ENCODE measurements around the gene ZFPM1.

The ZFPM1 gene

GRCh38 chr16:88451586-88452481 lies 1.2 kb upstream of the ZFPM1 start:
- DNase-seq (ENCODE audit: low spot score), result no peak

GRCh38 chr16:88452482-88453216 lies 431 bp upstream of the ZFPM1 start:
- peak; percentile 96 for DNase-seq (ENCODE audit: low spot score)

GRCh38 chr16:88453611-88454522 lies 787 bp downstream of the ZFPM1 start:
- peak; percentile 46 for DNase-seq (ENCODE audit: low spot score)

- no peak for DNase-seq (ENCODE audit: low spot score)
These were observed 1.5 kb downstream of the ZFPM1 start for GRCh38 chr16:88454523-88454947.

- DNase-seq (ENCODE audit: low spot score), result no peak
These were observed 2.7 kb downstream of the ZFPM1 start for GRCh38 chr16:88455610-88456355.

- peak; percentile 58 for DNase-seq (ENCODE audit: low spot score)
These were observed 3.5 kb downstream of the ZFPM1 start for GRCh38 chr16:88456356-88457292.

GRCh38 chr16:88458039-88458772 lies 5.1 kb downstream of the ZFPM1 start:
- no peak for DNase-seq (ENCODE audit: low spot score)

GRCh38 chr16:88458773-88459235 lies 5.7 kb downstream of the ZFPM1 start:
- DNase-seq (ENCODE audit: low spot score), result no peak

GRCh38 chr16:88459366-88460073 lies 6.4 kb downstream of the ZFPM1 start:
- DNase-seq (ENCODE audit: low spot score), result no peak

- DNase-seq (ENCODE audit: low spot score), result no peak
These were observed 7.6 kb downstream of the ZFPM1 start for GRCh38 chr16:88460496-88461330.

- no peak for DNase-seq (ENCODE audit: low spot score)
These were observed 8.5 kb downstream of the ZFPM1 start for GRCh38 chr16:88461331-88462269.

GRCh38 chr16:88462396-88462795 lies 9.3 kb downstream of the ZFPM1 start:
- DNase-seq (ENCODE audit: low spot score), result no peak

GRCh38 chr16:88463411-88463810 lies 10.3 kb downstream of the ZFPM1 start:
- no peak for DNase-seq (ENCODE audit: low spot score)

- no peak for DNase-seq (ENCODE audit: low spot score)
These were observed 11.6 kb downstream of the ZFPM1 start for GRCh38 chr16:88464447-88465318.

- DNase-seq (ENCODE audit: low spot score), result no peak
These were observed 12.4 kb downstream of the ZFPM1 start for GRCh38 chr16:88465387-88465983.
